Measurements from ENCODE around the gene JMJD1C. TPM values are rescaled to one million over a fixed set of nuclear protein-coding genes. Genes with fewer than 3 reads are reported as not detected.
"Not testable (repeated sequence)": the region's sequence is repeated elsewhere in the genome, so short reads cannot be mapped to it uniquely, and the experiment has no call there.

The JMJD1C gene, protein sequence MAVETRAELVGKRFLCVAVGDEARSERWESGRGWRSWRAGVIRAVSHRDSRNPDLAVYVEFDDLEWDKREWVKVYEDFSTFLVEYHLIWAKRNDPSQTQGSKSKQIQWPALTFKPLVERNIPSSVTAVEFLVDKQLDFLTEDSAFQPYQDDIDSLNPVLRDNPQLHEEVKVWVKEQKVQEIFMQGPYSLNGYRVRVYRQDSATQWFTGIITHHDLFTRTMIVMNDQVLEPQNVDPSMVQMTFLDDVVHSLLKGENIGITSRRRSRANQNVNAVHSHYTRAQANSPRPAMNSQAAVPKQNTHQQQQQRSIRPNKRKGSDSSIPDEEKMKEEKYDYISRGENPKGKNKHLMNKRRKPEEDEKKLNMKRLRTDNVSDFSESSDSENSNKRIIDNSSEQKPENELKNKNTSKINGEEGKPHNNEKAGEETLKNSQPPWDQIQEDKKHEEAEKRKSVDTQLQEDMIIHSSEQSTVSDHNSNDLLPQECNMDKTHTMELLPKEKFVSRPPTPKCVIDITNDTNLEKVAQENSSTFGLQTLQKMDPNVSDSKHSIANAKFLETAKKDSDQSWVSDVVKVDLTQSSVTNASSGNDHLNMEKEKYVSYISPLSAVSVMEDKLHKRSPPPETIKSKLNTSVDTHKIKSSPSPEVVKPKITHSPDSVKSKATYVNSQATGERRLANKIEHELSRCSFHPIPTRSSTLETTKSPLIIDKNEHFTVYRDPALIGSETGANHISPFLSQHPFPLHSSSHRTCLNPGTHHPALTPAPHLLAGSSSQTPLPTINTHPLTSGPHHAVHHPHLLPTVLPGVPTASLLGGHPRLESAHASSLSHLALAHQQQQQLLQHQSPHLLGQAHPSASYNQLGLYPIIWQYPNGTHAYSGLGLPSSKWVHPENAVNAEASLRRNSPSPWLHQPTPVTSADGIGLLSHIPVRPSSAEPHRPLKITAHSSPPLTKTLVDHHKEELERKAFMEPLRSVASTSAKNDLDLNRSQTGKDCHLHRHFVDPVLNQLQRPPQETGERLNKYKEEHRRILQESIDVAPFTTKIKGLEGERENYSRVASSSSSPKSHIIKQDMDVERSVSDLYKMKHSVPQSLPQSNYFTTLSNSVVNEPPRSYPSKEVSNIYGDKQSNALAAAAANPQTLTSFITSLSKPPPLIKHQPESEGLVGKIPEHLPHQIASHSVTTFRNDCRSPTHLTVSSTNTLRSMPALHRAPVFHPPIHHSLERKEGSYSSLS (N-terminal part only)
- total RNA-seq (2014; rRNA removed; shearing (Covaris generic)): 40.8 and 57.9 TPM in 2 replicates

DNA sequence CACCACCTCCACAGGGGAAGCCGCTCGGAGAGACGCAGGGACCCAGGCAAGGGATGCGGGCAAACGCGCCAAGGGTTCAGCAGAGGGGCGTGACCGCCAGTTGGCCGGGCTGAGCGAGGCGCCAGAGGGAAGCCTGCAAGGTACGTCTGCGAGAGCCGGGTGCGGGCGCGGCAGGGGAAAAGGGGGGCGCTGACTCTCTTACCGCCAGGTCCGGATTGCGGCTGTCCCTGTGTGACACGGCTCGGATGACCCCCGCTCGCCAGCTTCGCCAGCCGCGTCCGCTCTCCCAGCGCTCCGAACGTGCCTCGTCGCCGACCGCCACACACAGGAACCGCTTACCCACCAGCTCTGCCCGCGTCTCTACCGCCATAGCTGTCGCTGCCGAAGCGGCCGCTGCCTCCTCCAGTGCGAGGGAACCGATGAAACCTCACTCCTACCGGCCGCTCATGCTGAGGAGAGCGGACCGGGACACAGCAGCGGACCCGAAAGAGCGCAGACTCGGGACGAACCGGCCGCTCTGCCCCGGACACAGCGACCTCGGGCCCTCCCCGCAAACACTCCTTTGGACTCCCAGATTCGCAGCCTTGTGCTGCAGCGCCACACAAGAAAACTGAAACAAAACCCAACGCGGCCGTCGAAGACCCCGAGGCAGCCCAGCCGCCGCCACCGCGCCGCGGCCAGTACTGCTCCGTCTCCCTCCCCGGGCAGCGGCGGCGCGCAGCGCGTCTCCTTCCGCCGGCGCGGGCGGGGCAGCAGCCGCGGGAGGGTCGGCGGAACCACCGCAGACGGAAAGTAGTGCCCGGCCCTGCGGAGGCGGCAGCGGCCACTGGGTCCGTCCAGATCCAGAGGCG is at the start of gene JMJD1C:
TSS of gene JMJD1C (minus strand) at position 685 of the 851 bp plus-strand sequence. CDS start at position 370, 315 bp downstream.
- DNase-seq (ENCODE audit: low read depth): peak; percentile 80

DNA sequence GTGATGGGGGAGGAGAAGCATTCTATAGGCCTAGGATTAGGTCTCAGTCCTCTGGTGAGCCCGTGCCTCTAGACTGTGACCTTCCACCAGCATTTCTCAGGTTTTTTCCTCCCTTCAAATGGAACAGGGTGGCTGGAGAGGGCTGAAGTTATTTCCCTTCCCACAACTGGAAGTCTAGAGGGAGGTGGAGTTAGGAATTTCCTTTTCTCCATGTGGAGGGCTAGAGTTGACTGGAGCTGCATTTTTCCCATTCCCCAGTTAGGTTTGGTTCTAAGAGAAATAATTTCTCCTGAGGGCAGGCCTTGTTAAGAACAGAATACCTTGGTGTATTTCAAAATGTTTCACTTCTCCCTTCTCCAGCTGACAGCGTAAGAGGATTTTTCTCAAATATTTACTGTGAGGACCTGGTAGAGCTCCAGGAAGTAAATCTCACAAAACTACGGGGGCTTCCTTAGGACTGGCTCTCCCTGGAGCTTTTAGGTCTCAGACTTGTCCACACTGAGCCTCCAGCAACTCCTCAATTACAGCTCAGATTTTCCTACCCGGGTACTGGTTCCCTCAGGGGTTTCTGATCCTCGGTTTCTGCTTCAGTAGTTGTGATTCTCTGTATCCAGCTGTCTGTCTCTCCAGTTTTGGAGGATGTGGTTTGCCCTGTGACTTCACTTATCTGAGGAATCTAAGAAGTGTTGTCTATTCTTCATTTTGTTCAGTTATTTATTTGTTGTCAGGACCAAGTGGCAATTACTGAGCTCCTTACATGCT is 49.4 kb upstream of the JMJD1C start:
- DNase-seq (ENCODE audit: low read depth): peak; percentile 25

DNA sequence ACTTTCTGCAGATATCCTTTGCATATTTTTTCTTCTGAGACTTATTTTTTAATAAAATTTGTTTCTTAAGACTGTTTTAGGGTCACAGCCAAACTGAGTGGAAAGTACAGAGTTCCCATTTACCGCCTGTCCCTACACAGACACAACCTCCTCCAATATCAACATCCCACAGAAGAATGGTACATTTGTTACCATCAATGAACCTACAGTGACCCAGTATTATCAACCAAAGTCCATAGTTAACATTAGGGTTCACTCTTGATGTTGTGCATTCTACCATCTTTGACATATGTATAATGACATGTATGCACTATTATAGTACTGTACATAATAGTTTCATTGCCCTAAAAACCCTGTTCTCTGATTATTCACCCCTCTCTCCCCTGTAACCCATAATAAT is 40.8 kb upstream of the JMJD1C start:
- no peak for DNase-seq (ENCODE audit: low read depth)

DNA sequence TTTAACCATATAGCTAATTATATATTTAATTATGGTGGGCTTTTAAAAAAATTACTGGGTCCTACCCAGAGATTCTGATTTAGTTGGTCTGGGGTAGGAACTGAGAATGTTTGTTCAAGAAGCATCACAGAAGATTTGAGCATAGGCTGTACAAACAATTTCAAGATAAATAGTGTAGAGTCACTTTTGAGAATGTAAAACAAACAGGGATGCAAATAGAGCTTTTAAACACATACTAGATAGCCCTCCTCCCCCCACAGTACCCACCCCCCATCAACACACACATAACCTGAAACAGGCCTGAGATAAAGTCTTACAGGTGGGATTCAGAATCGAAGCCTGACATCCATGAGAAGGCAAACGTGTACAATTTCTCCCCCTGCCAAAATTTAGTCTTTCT is 39.8 kb upstream of the JMJD1C start:
- no peak for DNase-seq (ENCODE audit: low read depth)

DNA sequence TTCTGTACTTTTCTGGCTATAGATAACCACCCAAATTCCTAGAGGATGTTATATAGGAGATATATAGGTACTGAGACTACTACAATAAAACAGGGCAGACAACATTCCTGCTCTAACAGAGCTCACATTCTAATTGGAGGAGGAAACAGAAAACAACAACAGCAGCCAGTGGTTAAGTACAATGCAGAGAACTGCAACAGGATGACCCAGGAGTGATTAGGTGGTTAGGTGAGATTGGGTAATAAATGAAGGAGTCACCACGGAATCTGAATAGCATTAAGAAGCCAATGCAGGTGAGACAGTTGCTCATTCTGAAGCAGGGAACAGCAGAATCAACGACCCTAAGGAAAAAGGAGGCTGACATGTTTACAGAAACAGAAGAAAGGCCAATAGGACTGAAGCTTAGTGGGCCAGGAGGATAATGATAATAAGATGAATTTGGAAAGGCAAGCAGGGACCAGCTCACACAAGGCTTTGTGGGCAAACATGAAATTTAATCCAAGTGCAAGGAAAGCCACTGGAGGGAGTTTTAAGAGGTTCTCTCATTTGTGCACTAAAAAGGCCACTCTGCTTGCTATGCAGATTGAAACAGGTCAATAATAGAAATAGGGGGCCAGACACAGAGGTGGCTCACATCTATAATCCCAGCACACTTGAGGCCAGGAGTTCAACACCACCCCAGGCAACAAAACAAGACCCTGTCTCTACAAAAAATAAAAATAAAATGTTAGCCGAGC is 38.5 kb upstream of the JMJD1C start:
- no peak for DNase-seq (ENCODE audit: low read depth)

DNA sequence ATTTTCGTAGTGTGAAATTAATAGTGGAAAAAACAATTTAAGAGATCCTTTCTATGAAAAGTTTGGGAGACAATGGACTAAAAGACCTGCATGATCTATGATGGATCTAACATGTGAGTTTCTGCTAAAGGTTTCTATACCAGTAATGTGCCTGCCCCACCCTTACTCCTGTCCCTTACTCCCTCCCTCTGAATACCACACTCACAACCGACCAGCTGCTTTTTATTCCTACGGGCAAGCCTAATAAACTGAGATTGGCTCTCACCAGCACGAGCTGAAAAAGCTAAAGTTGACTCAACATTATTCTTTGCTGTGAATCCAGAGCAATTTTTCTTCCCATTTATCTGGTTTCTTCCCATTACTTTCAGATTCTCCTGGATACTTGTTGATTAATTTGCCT is 37.6 kb upstream of the JMJD1C start:
- no peak for DNase-seq (ENCODE audit: low read depth)

DNA sequence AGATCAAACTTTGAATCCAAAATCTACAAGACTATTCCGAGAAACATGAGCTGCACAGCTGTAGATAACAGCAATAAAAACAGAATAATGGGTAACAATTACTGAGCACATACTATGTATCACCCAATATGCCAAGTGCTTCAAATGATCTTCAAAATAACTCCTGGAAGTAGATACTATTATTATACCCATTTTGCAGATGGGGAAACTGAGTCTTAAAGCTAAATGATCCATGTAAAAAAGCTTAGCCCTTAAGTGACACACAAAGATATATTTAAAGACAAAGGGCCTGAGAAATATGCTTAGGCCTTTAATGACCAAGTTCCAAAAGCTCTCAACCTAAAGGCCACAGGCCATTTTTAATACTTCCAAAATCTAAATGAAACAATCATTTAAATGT is 37.1 kb upstream of the JMJD1C start:
- DNase-seq (ENCODE audit: low read depth): no peak

DNA sequence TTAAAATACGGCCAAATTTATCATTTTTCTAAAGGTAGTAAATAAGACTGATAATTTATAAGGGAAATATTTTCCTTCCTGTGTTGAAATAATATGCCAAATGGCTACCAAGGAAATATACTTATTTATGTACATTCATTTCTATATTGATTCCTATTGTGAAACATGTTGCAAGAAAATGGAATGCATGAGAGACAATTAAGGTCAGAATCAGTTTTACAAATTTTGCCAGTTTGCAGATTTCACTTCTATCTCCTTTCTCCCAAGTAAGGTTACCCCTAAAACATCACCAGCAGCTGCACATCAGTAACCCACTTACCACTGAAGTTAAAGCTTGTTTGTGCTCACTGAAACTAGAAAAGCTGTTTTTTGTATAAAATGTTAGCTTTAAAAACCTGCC is 36.2 kb upstream of the JMJD1C start:
- DNase-seq (ENCODE audit: low read depth): no peak

DNA sequence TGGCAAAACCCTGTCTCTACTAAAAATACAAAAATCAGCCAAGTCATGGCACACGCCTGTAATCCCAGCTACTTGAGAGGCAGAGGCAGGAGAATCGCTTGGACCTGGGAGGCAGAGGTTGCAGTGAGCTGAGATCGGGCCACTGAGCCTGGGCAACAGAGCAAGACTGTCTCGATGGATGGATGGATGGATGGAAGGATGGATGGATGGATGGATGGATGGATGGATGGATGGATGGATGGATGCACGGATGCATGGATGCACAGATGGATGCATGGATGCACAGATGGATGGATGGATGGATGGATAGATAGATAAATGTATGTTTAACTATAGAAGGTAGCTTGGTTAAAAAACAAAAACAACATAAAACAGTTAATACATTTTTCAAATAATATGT is 34.8 kb upstream of the JMJD1C start:
- DNase-seq (ENCODE audit: low read depth): not testable (repeated sequence)

DNA sequence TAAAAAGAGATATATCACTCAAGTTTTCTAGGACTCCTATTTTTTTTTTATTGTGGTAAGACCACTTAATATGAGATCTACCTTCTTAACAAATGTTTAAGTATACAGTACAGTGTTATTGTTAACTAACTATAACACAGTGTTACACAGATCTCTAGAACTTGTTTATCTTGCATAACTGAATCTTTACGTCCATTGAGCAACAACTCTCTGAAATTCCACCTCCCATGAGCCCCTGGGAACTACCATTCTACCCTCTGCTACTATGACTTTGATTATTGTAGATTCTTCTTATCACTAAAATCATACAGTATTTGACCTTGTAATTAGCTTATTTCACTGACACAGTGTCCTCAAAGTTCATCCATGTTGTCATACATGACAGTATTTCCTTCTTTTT is 32.9 kb upstream of the JMJD1C start:
- DNase-seq (ENCODE audit: low read depth): no peak

DNA sequence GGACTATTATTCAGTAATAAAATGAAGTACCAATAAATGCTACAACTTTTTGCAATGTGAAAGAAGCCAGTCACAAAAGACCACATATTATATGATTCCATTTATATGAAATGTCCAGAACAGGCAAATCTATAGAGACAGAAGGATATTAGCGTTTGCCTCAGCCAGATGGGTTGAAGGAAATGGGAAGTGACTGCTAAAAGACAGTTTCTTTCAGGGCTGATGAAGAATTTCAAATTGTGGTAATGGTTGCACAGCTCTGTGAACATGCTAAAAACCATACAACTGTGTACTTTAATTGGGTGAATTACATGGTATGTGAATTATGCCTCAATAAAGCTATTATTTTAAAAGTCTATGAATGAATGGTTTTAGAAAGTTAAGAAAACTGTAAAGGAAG is 31.5 kb upstream of the JMJD1C start:
- DNase-seq (ENCODE audit: low read depth): no peak

DNA sequence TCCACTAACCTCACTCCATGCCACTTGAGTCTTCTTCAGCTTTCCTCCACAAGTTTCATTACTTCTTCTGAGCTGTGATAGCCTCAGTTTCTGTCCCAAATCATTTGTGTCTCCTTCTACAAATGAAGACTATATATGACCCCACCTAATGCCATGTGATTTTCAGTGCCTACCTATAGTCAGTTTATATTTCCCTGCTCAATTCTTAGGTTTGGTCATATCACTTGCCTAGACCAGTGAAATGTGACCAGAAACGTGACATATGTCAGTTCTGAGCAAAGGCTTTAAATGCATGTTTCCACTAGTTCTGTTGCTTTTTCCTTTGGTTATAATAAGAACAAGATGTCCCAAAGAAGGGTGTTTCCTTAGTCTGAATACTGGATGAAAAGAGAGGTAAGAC is 30.8 kb upstream of the JMJD1C start:
- no peak for DNase-seq (ENCODE audit: low read depth)

DNA sequence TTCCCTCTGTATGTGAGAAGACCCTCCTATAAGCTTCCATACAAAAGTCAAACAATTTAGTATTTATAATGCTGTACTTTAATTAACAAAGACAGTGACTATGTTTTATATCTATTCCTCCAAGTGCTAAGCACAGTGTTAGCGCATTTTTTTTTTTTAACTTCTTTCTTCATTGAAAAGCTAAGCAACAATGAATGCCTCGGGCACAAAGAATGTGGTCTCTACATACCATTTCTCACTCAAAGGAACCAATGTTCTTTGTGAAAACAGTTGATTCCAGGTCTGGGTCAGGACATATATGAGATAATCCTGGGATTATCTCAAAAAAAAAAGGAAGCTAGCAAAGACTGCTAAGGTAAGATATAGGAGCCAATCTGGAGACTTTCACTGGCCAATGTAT is 29.2 kb upstream of the JMJD1C start:
- no peak for DNase-seq (ENCODE audit: low read depth)

DNA sequence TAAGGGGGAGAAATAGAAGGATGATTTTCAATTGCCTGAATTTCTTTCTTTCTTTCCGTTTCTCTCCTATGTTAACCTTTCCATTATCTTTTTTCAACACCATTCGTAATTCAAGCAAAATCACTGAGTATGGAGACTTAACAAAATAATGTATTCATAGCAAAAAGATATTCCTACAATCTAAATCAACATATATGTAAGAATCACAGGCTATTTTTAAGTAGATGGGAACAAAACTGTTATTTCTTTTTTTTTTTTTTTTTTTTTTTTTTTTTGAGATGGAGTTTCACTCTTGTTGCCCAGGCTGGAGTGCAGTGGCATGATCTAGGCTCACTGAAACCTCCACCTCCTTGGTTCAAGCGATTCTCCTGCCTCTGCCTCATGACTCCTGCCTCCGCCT is 27.2 kb upstream of the JMJD1C start:
- DNase-seq (ENCODE audit: low read depth): no peak

DNA sequence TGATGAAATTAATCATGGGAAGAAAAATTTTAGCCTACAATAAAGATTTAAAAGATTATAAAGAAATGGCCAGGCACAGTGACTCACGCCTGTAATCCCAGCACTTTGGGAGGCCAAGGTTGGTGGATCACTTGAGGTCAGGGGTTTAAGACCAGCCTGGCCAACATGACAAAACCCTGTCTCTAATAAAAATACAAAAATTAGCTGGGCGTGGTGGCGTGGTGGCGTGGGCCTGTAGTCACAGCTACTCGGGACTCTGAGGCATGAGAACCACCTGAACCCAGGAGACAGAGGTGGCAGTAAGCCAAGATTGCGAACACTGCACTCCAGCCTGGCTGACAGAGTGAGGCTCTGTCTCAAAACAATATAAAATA is 26.5 kb upstream of the JMJD1C start:
- DNase-seq (ENCODE audit: low read depth): not testable (repeated sequence)

DNA sequence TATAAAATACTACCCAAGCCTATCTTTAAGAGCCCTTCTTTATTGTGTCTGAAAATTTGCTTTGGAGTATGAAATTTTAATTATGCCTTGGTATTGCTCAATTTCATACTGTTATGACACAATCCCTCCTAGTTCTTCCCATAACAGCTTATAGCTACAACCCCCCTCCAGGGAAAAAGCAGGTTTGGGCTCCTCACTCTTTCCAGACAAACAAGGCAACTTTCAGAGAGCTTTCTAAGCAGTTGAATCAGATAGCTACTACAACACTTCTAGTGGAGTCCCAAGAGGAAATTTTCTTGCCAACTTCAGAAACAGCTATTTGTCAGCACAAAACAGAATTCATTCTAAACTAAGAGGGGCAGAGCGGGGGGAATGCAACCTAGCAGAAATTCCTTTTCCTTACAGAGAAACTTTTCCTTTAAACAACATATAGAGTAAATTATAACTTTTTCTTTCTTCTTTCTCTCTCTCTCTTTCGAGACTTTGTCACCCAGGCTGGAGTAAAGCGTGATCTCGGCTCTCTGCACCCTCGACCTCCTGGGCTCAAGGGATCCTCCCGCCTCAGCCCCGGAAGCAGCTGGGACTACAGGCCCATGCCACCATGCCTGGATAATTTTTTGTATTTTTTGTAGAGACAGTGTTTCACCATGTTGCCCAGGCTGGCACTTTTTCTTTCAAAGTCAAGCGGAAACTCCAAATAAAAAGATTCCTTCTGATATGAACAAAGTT is 26.0 kb upstream of the JMJD1C start:
- no peak for DNase-seq (ENCODE audit: low read depth)

DNA sequence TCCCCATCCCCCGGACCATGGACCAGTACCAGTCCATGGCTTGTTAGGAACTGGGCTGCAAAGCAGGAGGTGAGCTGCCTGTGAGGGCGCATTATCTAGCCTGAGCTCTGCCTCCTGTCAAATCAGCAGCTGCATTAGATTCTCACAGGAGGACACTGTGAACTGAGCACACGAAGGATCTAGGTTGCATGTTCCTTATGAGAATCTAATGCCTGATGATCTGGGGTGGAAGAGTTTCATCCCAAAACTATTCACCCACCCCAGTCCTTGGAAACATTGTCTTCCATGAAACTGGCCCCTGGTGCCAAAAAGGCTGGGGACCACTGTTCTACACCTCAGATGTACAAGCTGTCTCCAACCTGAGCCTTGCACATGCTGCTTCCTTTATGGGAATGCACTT is 24.1 kb upstream of the JMJD1C start:
- DNase-seq (ENCODE audit: low read depth): no peak

DNA sequence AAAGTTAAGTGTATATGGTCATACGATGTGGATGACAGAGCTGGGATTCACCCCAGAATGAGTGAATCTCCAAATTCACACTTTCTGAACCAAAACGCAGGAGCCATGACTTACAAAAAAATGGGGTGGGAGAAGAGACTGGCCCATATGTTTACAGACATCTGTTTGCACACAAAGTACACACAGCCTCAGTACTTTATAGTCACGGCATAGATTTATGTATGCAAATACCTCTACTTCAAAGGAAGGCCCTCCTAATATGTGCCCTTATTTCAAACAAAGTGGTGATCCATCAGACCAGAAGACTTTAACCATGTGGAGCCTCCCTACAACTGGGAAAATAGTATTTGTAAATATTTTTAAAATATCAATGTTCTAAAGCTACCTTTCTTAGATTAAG is 22.2 kb upstream of the JMJD1C start:
- DNase-seq (ENCODE audit: low read depth): no peak

DNA sequence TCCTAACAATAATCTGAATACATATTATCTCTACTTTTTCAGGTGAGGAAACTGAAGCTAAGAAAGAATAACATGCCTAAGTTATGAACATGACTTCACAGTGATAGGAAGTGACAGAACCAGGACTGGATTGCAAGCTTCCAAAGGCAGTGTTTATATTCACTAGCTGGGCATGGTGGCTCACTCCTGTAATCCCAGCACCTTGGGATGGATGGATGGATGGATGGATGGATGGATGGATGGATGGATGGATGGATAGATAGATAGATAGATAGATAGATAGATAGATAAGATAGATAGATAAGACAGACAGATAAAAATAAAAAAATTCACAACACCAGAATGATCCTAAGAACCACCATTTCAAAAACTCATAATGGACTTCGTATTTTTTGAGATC is 18.2 kb upstream of the JMJD1C start:
- DNase-seq (ENCODE audit: low read depth): no peak

Measured in Daoy (cell line).